ENCODE results near the gene FGF19. TPM values are rescaled to one million over a fixed set of nuclear protein-coding genes. Genes with fewer than 3 reads are reported as not detected.

FGF19 gene
- total RNA-seq, 3 donors from 2014 or later = not detected

DNA sequence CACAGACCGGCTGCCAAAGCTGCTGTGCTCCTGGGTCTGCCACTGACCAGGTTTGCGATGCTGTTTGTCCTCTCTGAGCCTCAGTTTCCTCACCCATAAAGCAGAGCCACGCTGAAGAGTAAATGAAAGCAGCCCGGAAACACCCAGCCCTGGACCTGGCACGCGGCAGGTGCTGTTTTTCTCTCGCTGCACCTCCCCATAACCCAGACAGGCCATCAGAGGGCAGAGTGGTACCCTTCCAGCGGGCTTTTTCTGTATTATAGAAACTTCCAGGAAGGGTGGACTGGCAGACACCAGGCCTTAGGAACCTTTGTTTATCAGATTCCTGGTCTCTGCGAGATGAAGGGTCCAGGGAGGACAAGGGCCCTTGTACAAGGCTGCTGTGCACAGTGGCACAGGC, 17.9 kb upstream of the FGF19 start:
- H3K9me3 ChIP-seq = no peaks in the 10 kb centered on the region
- H3K36me3 ChIP-seq = no peaks in the 10 kb centered on the region
- peaks cover 3 to 49% of the 10 kb centered on the region in 2 donors for H3K27me3 ChIP-seq
- H3K27ac ChIP-seq = no peak overlapping the region
- DNase-seq (ENCODE audit: low spot score in 2 of 2) = no peak
- H3K4me3 ChIP-seq = no peak overlapping the region
- intact Hi-C loops (cut with DNase I; ENCODE audit: low total_unique reads) = no loop called here
- TF ChIP-seq POLR2A (IDR thresholded peaks at IDR 0.05) (no peak), POLR2AphosphoS5 (IDR thresholded peaks at IDR 0.05) (no peak)
- TF ChIP-seq, protein P1, sequence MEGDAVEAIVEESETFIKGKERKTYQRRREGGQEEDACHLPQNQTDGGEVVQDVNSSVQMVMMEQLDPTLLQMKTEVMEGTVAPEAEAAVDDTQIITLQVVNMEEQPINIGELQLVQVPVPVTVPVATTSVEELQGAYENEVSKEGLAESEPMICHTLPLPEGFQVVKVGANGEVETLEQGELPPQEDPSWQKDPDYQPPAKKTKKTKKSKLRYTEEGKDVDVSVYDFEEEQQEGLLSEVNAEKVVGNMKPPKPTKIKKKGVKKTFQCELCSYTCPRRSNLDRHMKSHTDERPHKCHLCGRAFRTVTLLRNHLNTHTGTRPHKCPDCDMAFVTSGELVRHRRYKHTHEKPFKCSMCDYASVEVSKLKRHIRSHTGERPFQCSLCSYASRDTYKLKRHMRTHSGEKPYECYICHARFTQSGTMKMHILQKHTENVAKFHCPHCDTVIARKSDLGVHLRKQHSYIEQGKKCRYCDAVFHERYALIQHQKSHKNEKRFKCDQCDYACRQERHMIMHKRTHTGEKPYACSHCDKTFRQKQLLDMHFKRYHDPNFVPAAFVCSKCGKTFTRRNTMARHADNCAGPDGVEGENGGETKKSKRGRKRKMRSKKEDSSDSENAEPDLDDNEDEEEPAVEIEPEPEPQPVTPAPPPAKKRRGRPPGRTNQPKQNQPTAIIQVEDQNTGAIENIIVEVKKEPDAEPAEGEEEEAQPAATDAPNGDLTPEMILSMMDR (IDR thresholded peaks at IDR 0.05) = no peak
- no peaks in the 10 kb centered on the region for H3K4me1 ChIP-seq

DNA sequence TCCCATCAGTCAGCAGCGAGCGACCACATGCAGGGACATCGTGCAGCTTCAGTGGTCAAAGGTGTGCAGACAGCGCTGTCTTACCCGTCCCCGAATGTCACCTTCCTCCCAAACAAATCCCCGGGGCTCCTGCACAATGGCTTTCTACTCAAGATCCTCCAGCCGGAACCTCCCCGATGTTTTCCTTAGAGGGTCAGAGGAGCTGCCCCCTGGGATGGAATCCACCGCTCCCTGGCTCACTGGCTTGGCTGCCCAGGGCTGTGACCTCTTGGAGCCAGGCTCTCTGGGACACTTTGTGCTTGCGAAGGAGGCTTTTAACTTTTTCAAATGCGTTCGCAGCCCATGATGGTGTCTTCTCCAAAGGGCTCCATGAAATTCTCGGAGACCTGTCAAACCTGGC, 17.3 kb upstream of the FGF19 start:
- DNase-seq (ENCODE audit: low spot score in 2 of 2) = no peak
- no peaks in the 10 kb centered on the region for H3K9me3 ChIP-seq
- intact Hi-C loops (cut with DNase I; ENCODE audit: low total_unique reads) = no loop called here
- H3K4me3 ChIP-seq = no peak overlapping the region
- H3K27ac ChIP-seq = no peak overlapping the region
- H3K27me3 ChIP-seq = peaks cover under 1 to 49% of the 10 kb centered on the region in 2 donors
- H3K4me1 ChIP-seq = no peaks in the 10 kb centered on the region
- TF ChIP-seq, protein P1 (IDR thresholded peaks at IDR 0.05) = no peak
- no peak for TF ChIP-seq POLR2AphosphoS5 (IDR thresholded peaks at IDR 0.05)
- no peak for TF ChIP-seq POLR2A (IDR thresholded peaks at IDR 0.05)
- H3K36me3 ChIP-seq = no peaks in the 10 kb centered on the region

DNA sequence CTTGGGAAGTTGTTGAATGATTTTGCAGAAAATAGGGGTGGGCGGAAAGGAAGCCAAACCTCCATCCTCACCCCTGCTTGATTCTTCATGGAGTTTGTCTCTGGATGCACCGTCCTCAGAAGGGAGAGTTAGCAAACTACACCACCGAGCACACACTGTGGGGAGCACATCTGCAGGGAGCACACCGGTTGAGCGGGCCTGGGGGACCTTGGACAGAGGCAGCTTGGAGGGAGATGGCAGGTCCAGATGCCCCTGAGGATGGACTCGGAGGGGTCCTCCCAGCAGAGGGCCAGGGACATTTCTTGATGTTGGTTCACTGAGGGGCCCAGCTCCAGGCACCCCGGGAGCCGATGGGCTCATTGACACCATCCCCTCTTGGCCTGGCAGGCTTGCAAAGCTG, 15.1 kb upstream of the FGF19 start:
- no peak for DNase-seq (ENCODE audit: low spot score in 2 of 2)
- Histone ChIP-seq H3K27me3 (peaks cover 0 to 49% of the 10 kb centered on the region in 2 donors), H3K27ac (no peak overlapping the region), H3K9me3 (no peaks in the 10 kb centered on the region), H3K4me3 (no peak overlapping the region), H3K36me3 (no peaks in the 10 kb centered on the region), H3K4me1 (no peaks in the 10 kb centered on the region)
- TF ChIP-seq, protein P1 (IDR thresholded peaks at IDR 0.05) = no peak
- TF ChIP-seq POLR2AphosphoS5 (IDR thresholded peaks at IDR 0.05) (no peak), POLR2A (IDR thresholded peaks at IDR 0.05) (no peak)
- intact Hi-C loops (cut with DNase I; ENCODE audit: low total_unique reads) = no loop called here

DNA sequence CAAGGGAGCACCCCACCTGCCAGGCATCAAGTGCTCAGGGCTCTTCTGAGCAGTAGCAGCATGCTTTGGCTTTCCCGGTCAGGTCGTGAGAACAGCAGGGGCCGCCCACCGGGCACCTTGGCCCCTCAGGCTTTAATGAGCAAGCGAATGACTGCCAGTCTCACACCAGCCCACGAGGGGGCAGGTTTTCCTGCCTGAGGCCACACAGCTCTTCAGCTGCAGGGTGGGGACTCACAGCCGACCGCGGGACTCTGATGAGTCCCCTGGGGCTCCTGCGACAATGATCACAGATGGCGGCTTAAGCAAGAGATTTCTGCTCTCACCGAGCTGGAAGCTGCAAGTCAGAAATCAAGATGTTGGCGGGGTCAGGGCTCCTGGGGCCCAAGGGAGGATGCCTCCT, 14.3 kb upstream of the FGF19 start:
- Histone ChIP-seq H3K4me3 (no peak overlapping the region), H3K4me1 (no peaks in the 10 kb centered on the region), H3K27me3 (peaks cover 0 to 47% of the 10 kb centered on the region in 2 donors), H3K36me3 (no peaks in the 10 kb centered on the region), H3K27ac (no peak overlapping the region), H3K9me3 (no peaks in the 10 kb centered on the region)
- TF ChIP-seq POLR2AphosphoS5 (IDR thresholded peaks at IDR 0.05) = no peak
- TF ChIP-seq, protein P1 (IDR thresholded peaks at IDR 0.05) = no peak
- TF ChIP-seq POLR2A (IDR thresholded peaks at IDR 0.05) = no peak
- intact Hi-C loops (cut with DNase I; ENCODE audit: low total_unique reads) = no loop called here
- no peak for DNase-seq (ENCODE audit: low spot score in 2 of 2)

DNA sequence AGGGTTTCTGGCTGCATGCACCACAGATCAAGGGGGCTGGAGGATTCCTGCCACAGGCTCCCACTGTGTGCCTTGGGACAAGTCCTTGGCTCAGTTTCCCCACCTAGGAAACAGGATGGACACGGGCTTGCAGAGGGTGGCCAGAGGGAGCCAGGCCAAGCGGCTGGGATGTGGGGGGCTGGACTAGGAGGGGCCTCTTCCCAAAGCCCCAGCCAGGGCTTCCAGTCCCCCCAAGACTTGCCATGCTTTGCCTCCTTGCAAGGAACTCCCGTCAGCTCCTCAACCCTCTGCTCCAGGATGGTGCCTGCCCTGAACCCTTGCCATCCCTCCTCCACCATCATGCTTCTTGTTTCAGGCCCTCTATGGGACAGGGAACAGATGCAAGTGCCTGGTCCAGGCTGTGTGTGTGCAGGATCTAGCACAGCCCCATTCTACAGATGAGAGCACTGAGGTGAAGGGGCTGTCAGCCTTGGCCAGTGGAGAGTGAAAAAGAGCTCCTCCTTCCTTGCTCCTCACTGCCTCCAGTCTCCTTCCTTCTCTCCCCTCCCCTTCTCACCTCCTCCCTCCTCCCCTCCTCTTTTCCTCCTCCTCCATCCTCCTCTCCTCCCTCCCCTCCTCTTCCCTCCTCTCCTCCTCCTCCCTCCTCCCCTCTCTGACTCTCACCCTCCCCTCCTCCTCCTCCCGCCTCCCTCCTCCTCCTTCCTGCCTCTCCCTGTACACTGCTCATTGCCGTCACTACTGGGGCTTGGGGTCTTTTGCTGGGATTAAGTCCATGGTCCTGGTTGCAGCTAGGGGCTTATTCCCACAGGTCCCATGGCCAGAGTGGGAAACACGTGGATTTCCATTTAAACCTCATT, 13.3 kb upstream of the FGF19 start:
- no peak for DNase-seq (ENCODE audit: low spot score in 2 of 2)
- TF ChIP-seq POLR2A (IDR thresholded peaks at IDR 0.05) = no peak
- no peaks in the 10 kb centered on the region for H3K36me3 ChIP-seq
- no peaks in the 10 kb centered on the region for H3K4me1 ChIP-seq
- intact Hi-C loops (cut with DNase I; ENCODE audit: low total_unique reads) = no loop called here
- peaks cover 0 to 42% of the 10 kb centered on the region in 2 donors for H3K27me3 ChIP-seq
- H3K9me3 ChIP-seq = no peaks in the 10 kb centered on the region
- no peak overlapping the region for H3K4me3 ChIP-seq
- no peak overlapping the region for H3K27ac ChIP-seq

Measured in breast epithelium (tissue), 4 donors.